Natural killer cell (primary cell): ENCODE measurements around the gene H1-8. TPM values are rescaled to one million over a fixed set of nuclear protein-coding genes. Genes with fewer than 3 reads are reported as not detected.

Experiments used
- ATAC-seq, 3 donors: fragments of 150-1000 bp in 2 of 3; fragments of 200-7000 bp in 1 of 3; cut with Tn5 transposase; 1 replicate in 1 of 3; 2 replicates in 2 of 3; pipeline ENCODE4 v1.10.0; 2021; ENCODE audit warnings: mild to moderate bottlenecking in 2 of 3, moderate library complexity in 2 of 3
- DNase-seq, 2 donors: peaks; one replicate each; pipeline versions ENCODE4 v3.0.0 to v3.0.0-alpha.2; 2013 to 2021; ENCODE audit warnings: mixed read lengths in 1 of 2
- H3K27ac ChIP-seq: one replicate; pipeline ENCODE4 v1.5.1; 2013; ENCODE audit warnings: mild to moderate bottlenecking, low read length
- H3K27me3 ChIP-seq: one replicate; pipeline ENCODE4 v1.6.1; 2013; ENCODE audit warnings: low read length; ENCODE audit not compliant: control insufficient read depth, insufficient read depth
- H3K36me3 ChIP-seq: one replicate; pipeline ENCODE4 v1.6.1; 2013; ENCODE audit warnings: low read length; ENCODE audit not compliant: control insufficient read depth, insufficient read depth
- H3K4me1 ChIP-seq: one replicate; pipeline ENCODE4 v1.6.1; 2013; ENCODE audit warnings: low read length; ENCODE audit not compliant: control insufficient read depth, insufficient read depth
- H3K4me3 ChIP-seq: one replicate; pipeline ENCODE4 v1.5.1; 2013; ENCODE audit warnings: low read length
- H3K9me3 ChIP-seq: one replicate; pipeline ENCODE4 v1.6.1; 2013; ENCODE audit warnings: low read length; ENCODE audit not compliant: control insufficient read depth, insufficient read depth
- H3K27ac Mint-ChIP-seq, 2 donors: one replicate each; pipeline ENCODE4 v1.8.0; 2022; ENCODE audit warnings: mild to moderate bottlenecking in 2 of 2, mixed read lengths in 2 of 2, moderate library complexity in 1 of 2
- H3K27me3 Mint-ChIP-seq, 2 donors: one replicate each; pipeline ENCODE4 v1.8.0; 2022; ENCODE audit warnings: low read depth in 2 of 2, mixed read lengths in 2 of 2
- H3K36me3 Mint-ChIP-seq: one replicate; pipeline ENCODE4 v1.8.0; 2022; ENCODE audit warnings: mixed read lengths
- H3K4me1 Mint-ChIP-seq, 2 donors: one replicate each; pipeline ENCODE4 v1.8.0; 2022; ENCODE audit warnings: mixed read lengths in 2 of 2
- H3K4me3 Mint-ChIP-seq: one replicate; pipeline ENCODE4 v1.8.0; 2022; ENCODE audit warnings: mild to moderate bottlenecking, moderate library complexity, mixed read lengths
- H3K9me3 Mint-ChIP-seq, 2 donors: one replicate each; pipeline ENCODE4 v1.8.0; 2022; ENCODE audit warnings: mixed read lengths in 2 of 2
- WGBS: methylation state at CpG from one replicate; pipeline ENCODE4 v1.1.7; 2013; ENCODE audit warnings: missing lambda C conversion rate; ENCODE audit not compliant: insufficient coverage; 5-methylcytosine and 5-hydroxymethylcytosine counted together
- intact Hi-C: fragments of 100-400 bp; cut with micrococcal nuclease; formaldehyde crosslinking; loops from one replicate; pipeline ENCODE4 v1.14.2; 2022
- total RNA-seq, 4 donors: library from RNA; stranded (reverse); fragments of 120-200 nt in 1 of 4; gene quantifications; one replicate each; pipeline versions ENCODE4 v1.2.3 to v1.2.4, GENCODE V29; 2013 to 2022
- TF ChIP-seq, protein P1 (sequence below): fragments of 200-600 bp; IDR thresholded peaks from one replicate; pipeline ENCODE4 v1.8.0; 2022; ENCODE audit warnings: antibody characterized with exemption

Gene H1-8
- total RNA-seq, 3 donors from 2014 or later (not counting 1 experiment from before 2014, with no cell fraction given), result not detected

DNA sequence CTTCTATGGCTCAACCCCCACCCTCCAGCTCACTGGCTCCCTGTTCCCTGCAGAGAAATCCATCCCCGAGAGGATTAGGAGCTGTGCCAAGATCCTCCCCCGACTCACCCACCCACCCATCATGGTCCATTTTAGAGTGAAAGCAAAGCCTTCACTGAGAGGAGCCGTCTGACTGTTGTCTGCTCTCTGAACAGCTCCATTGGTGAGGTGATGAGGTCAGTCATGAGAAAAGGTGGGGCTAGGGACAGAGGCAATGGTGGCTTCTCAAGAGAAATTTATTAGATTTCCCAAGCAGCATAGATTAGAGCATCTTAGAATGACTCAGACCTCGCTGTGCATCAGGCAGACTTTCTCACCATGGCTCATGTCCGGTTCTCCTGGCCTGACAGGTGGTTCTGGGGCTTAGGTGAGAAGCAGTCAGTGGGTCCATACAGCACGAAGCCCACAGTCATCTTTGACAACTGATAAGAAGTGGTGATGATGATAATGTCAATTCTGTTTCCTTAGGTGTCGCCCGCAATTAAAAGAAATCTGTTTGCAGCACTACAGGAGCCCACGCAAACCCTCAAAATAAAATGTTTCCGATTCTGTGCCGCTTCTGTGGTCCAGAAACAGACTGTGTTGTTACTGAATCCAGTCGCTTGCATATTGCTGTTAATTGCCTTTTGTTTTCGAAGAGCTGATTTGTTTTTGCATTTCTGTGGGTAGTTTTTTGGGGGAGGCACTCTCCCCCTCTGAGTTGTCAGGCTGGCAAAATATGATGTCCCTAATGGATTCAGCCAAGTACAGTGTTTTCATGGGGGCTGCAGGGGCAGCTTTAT, 39.3 kb upstream of the H1-8 start:
- H3K4me1 ChIP-seq, result peaks cover 20% of the 10 kb centered on the region
- intact Hi-C loops, result no loop called here
- no peak overlapping the region for H3K27ac ChIP-seq
- H3K9me3 ChIP-seq, result no peaks in the 10 kb centered on the region
- TF ChIP-seq, protein P1, sequence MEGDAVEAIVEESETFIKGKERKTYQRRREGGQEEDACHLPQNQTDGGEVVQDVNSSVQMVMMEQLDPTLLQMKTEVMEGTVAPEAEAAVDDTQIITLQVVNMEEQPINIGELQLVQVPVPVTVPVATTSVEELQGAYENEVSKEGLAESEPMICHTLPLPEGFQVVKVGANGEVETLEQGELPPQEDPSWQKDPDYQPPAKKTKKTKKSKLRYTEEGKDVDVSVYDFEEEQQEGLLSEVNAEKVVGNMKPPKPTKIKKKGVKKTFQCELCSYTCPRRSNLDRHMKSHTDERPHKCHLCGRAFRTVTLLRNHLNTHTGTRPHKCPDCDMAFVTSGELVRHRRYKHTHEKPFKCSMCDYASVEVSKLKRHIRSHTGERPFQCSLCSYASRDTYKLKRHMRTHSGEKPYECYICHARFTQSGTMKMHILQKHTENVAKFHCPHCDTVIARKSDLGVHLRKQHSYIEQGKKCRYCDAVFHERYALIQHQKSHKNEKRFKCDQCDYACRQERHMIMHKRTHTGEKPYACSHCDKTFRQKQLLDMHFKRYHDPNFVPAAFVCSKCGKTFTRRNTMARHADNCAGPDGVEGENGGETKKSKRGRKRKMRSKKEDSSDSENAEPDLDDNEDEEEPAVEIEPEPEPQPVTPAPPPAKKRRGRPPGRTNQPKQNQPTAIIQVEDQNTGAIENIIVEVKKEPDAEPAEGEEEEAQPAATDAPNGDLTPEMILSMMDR, result no peak
- Mint-ChIP-seq H3K27ac (no peak overlapping the region), H3K36me3 (no peaks in the 10 kb centered on the region), H3K27me3 (peaks cover 0 to 4% of the 10 kb centered on the region in 2 donors), H3K9me3 (no peaks in the 10 kb centered on the region), H3K4me1 (peaks cover 10 to 11% of the 10 kb centered on the region in 2 donors), H3K4me3 (peak overlapping the region; percentile 42)
- peak in 1 of 2 donors; percentile 23 for DNase-seq
- no peak overlapping the region for H3K4me3 ChIP-seq
- peak; percentile 59 to 93 (median 89) for ATAC-seq
- H3K27me3 ChIP-seq, result no peaks in the 10 kb centered on the region
- H3K36me3 ChIP-seq, result no peaks in the 10 kb centered on the region
- 72% methylated on average over 11 of the region's 13 CpGs for WGBS

- H3K4me3 Mint-ChIP-seq, result no peak overlapping the region
- Histone ChIP-seq H3K4me3 (no peak overlapping the region), H3K36me3 (no peaks in the 10 kb centered on the region), H3K4me1 (peaks cover 20% of the 10 kb centered on the region), H3K27me3 (no peaks in the 10 kb centered on the region), H3K27ac (no peak overlapping the region), H3K9me3 (no peaks in the 10 kb centered on the region)
- DNase-seq, result no peak
- TF ChIP-seq, protein P1, result no peak
- intact Hi-C loops, result no loop called here
- H3K27me3 Mint-ChIP-seq, result peaks cover 0 to 4% of the 10 kb centered on the region in 2 donors
- no peak for ATAC-seq
- H3K4me1 Mint-ChIP-seq, result peaks cover 10 to 11% of the 10 kb centered on the region in 2 donors
- no peak overlapping the region for H3K27ac Mint-ChIP-seq
- WGBS, result 96% methylated on average over 5 of the region's 5 CpGs
- no peaks in the 10 kb centered on the region for H3K36me3 Mint-ChIP-seq
- H3K9me3 Mint-ChIP-seq, result no peaks in the 10 kb centered on the region
Measured at GRCh38 chr3:129504471-129505100, 38.4 kb upstream of the H1-8 start.

DNA sequence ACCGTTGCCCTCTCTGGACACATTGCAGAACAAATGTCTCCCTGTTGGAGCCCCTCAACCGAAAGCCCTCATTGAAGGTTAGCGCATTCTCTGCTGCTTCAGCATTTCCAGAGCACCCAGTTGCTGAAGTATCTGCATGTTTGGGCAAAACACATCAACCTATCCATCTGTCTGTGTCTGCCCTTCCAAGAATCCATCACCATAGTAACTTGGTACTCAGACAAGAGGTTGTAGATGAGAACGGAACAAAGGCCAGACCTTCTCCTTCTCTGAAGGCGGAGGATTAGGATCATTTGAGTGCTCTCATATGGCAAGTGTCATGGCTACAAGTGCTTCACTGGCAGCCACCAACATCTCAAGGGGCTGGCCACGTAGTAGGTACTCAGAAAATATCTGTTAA, 37.6 kb upstream of the H1-8 start:
- H3K9me3 ChIP-seq, result no peaks in the 10 kb centered on the region
- no peaks in the 10 kb centered on the region for H3K27me3 ChIP-seq
- H3K27ac ChIP-seq, result no peak overlapping the region
- intact Hi-C loops, result no loop called here
- Mint-ChIP-seq H3K9me3 (no peaks in the 10 kb centered on the region), H3K4me3 (no peak overlapping the region), H3K4me1 (peaks cover 10 to 11% of the 10 kb centered on the region in 2 donors), H3K27me3 (peaks cover 0 to 4% of the 10 kb centered on the region in 2 donors), H3K27ac (no peak overlapping the region), H3K36me3 (no peaks in the 10 kb centered on the region)
- 98% methylated on average over 6 of the region's 6 CpGs for WGBS
- H3K4me3 ChIP-seq, result no peak overlapping the region
- TF ChIP-seq, protein P1, result no peak
- peaks cover 20% of the 10 kb centered on the region for H3K4me1 ChIP-seq
- DNase-seq (no peak), ATAC-seq (no peak)
- no peaks in the 10 kb centered on the region for H3K36me3 ChIP-seq
